ENCODE measurements around the gene HELZ. TPM values are rescaled to one million over a fixed set of nuclear protein-coding genes. Genes with fewer than 3 reads are reported as not detected.

HELZ gene
- total and polyA plus RNA-seq, 2 donors from 2014 or later: 2.8 to 58.8 TPM

DNA sequence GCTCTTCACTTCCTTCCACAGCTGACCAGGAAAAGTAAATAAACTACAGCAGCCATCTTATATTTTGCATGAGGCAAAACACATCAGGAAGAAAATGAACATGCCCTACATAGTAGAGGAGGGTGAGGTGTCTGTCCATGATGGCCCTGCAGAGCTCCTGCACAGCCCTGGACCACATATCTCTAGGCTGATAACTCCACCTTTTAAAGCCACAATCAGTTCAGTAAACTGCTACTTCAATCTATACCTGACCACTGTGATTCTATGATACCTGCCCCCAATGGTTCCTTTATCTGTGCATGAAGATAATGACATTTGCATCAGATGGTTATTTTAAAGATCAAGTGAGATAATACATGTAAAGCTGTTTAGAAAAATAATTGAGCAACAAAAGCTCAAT lies 82.2 kb downstream of the HELZ start:
- Histone ChIP-seq H3K36me3 (ENCODE audit: control insufficient read depth in 2 of 3, insufficient read depth in 3 of 3, low read length in 3 of 3) (peaks cover 11 to 19% (median 13%) of the 10 kb centered on the region in 3 donors), H3K4me1 (ENCODE audit: control insufficient read depth in 2 of 3, insufficient read depth in 2 of 3, low read depth in 1 of 3, low read length in 3 of 3) (no peaks in the 10 kb centered on the region), H3K9me3 (ENCODE audit: control insufficient read depth in 2 of 3, insufficient read depth in 1 of 3, low read length in 3 of 3) (no peaks in the 10 kb centered on the region), H3K9ac (ENCODE audit: low read length in 3 of 3) (no peak overlapping the region), H3K27me3 (ENCODE audit: control insufficient read depth, insufficient read depth, low read length) (no peaks in the 10 kb centered on the region), H3K27ac (ENCODE audit: low read depth in 2 of 2, low read length in 2 of 2) (no peak overlapping the region), H3K4me3 (ENCODE audit: low read length in 3 of 3) (no peak overlapping the region)
- FAIRE-seq (no peak), DNase-seq (no peak)
- intact Hi-C loops (cut with DNase I): no loop called here
- TF ChIP-seq, protein P1, sequence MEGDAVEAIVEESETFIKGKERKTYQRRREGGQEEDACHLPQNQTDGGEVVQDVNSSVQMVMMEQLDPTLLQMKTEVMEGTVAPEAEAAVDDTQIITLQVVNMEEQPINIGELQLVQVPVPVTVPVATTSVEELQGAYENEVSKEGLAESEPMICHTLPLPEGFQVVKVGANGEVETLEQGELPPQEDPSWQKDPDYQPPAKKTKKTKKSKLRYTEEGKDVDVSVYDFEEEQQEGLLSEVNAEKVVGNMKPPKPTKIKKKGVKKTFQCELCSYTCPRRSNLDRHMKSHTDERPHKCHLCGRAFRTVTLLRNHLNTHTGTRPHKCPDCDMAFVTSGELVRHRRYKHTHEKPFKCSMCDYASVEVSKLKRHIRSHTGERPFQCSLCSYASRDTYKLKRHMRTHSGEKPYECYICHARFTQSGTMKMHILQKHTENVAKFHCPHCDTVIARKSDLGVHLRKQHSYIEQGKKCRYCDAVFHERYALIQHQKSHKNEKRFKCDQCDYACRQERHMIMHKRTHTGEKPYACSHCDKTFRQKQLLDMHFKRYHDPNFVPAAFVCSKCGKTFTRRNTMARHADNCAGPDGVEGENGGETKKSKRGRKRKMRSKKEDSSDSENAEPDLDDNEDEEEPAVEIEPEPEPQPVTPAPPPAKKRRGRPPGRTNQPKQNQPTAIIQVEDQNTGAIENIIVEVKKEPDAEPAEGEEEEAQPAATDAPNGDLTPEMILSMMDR (IDR thresholded peaks at IDR 0.05; ENCODE audit: borderline replicate concordance, extremely low read depth, insufficient read depth): no peak

DNA sequence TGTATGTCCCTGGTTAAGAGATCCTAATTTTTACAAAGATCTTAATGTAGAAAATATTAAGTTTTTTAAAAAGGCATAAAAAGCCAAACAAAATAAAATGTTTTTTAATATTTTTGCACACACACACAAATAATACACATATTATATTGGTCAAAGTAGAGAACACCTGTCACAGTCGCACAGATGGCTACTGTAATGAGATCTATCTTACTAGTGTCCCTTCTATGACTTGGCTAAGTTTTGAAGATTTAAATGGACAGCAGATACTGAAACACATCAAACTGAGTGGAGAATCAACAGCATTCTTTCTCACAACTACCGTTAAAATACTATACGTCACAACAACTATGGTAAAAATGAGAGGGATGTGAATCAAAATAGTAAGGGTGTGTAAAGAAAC lies 83.4 kb downstream of the HELZ start:
- H3K27ac ChIP-seq (ENCODE audit: low read depth in 2 of 2, low read length in 2 of 2): no peak overlapping the region
- H3K27me3 ChIP-seq (ENCODE audit: control insufficient read depth, insufficient read depth, low read length): no peaks in the 10 kb centered on the region
- intact Hi-C loops (cut with DNase I): no loop called here
- no peak for DNase-seq
- H3K9ac ChIP-seq (ENCODE audit: low read length in 3 of 3): no peak overlapping the region
- no peaks in the 10 kb centered on the region for H3K9me3 ChIP-seq (ENCODE audit: control insufficient read depth in 2 of 3, insufficient read depth in 1 of 3, low read length in 3 of 3)
- FAIRE-seq: no peak
- no peak overlapping the region for H3K4me3 ChIP-seq (ENCODE audit: low read length in 3 of 3)
- no peaks in the 10 kb centered on the region for H3K4me1 ChIP-seq (ENCODE audit: control insufficient read depth in 2 of 3, insufficient read depth in 2 of 3, low read depth in 1 of 3, low read length in 3 of 3)
- TF ChIP-seq, protein P1 (IDR thresholded peaks at IDR 0.05; ENCODE audit: borderline replicate concordance, extremely low read depth, insufficient read depth): no peak
- peaks cover 10 to 19% (median 11%) of the 10 kb centered on the region in 3 donors for H3K36me3 ChIP-seq (ENCODE audit: control insufficient read depth in 2 of 3, insufficient read depth in 3 of 3, low read length in 3 of 3)

DNA sequence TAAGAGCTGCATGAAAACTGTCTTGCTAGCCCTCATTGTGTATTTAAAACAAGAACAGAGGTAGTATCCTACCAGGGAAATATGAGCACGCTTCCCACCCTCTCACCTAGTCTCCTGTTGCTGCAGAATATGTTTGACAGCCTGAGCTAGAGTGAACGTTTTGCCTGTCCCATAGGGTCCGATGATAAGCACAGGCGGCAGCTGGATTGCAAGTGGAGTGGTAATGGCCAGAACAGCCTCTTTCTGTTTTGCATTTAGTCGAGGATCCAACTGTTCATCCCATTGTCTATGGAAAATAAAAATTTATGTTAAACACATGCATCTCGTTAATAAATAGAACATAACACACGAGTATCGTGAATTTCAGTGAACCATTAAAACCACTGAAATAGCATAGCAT lies 84.2 kb downstream of the HELZ start:
- intact Hi-C loops (cut with DNase I): no loop called here
- FAIRE-seq: no peak
- H3K9ac ChIP-seq (ENCODE audit: low read length in 3 of 3): no peak overlapping the region
- TF ChIP-seq, protein P1 (IDR thresholded peaks at IDR 0.05; ENCODE audit: borderline replicate concordance, extremely low read depth, insufficient read depth): no peak
- no peaks in the 10 kb centered on the region for H3K9me3 ChIP-seq (ENCODE audit: control insufficient read depth in 2 of 3, insufficient read depth in 1 of 3, low read length in 3 of 3)
- no peaks in the 10 kb centered on the region for H3K4me1 ChIP-seq (ENCODE audit: control insufficient read depth in 2 of 3, insufficient read depth in 2 of 3, low read depth in 1 of 3, low read length in 3 of 3)
- H3K27ac ChIP-seq (ENCODE audit: low read depth in 2 of 2, low read length in 2 of 2): no peak overlapping the region
- H3K27me3 ChIP-seq (ENCODE audit: control insufficient read depth, insufficient read depth, low read length): no peaks in the 10 kb centered on the region
- DNase-seq: no peak
- H3K36me3 ChIP-seq (ENCODE audit: control insufficient read depth in 2 of 3, insufficient read depth in 3 of 3, low read length in 3 of 3): peaks cover 6 to 14% (median 11%) of the 10 kb centered on the region in 3 donors
- H3K4me3 ChIP-seq (ENCODE audit: low read length in 3 of 3): no peak overlapping the region

Measured in kidney (tissue), 14 donors.